BLaER1 (cell line): ENCODE data around the gene CHST15.
A peak's percentile ranks its signal among the peaks of the same experiment; 100 is the strongest.

Experiments
- H3K27ac ChIP-seq: shearing (Covaris generic); formaldehyde crosslinking; 2 replicates; pipeline ENCODE4 v1.8.1; 2022
- H3K27me3 ChIP-seq: shearing (Covaris generic); formaldehyde crosslinking; 2 replicates; pipeline ENCODE4 v1.8.1; 2022
- H3K36me3 ChIP-seq: shearing (Covaris generic); formaldehyde crosslinking; 2 replicates; pipeline ENCODE4 v1.8.1; 2022
- H3K4me1 ChIP-seq: shearing (Covaris generic); formaldehyde crosslinking; 2 replicates; pipeline ENCODE4 v1.8.1; 2022
- H3K4me2 ChIP-seq: shearing (Covaris generic); formaldehyde crosslinking; 2 replicates; pipeline ENCODE4 v1.8.1; 2022
- H3K4me3 ChIP-seq: shearing (Covaris generic); formaldehyde crosslinking; 2 replicates; pipeline ENCODE4 v1.8.1; 2022
- H3K9ac ChIP-seq: shearing (Covaris generic); formaldehyde crosslinking; 2 replicates; pipeline ENCODE4 v1.8.1; 2022
- H3K9me3 ChIP-seq: shearing (Covaris generic); formaldehyde crosslinking; 2 replicates; pipeline ENCODE4 v1.8.1; 2022
- H4K20me1 ChIP-seq: shearing (Covaris generic); formaldehyde crosslinking; 2 replicates; pipeline ENCODE4 v1.8.1; 2022
- Cebpa-rat ChIP-seq: shearing (Covaris generic); IDR thresholded peaks from 2 replicates; pipeline ENCODE4 v1.8.1; 2022

Gene CHST15

DNA sequence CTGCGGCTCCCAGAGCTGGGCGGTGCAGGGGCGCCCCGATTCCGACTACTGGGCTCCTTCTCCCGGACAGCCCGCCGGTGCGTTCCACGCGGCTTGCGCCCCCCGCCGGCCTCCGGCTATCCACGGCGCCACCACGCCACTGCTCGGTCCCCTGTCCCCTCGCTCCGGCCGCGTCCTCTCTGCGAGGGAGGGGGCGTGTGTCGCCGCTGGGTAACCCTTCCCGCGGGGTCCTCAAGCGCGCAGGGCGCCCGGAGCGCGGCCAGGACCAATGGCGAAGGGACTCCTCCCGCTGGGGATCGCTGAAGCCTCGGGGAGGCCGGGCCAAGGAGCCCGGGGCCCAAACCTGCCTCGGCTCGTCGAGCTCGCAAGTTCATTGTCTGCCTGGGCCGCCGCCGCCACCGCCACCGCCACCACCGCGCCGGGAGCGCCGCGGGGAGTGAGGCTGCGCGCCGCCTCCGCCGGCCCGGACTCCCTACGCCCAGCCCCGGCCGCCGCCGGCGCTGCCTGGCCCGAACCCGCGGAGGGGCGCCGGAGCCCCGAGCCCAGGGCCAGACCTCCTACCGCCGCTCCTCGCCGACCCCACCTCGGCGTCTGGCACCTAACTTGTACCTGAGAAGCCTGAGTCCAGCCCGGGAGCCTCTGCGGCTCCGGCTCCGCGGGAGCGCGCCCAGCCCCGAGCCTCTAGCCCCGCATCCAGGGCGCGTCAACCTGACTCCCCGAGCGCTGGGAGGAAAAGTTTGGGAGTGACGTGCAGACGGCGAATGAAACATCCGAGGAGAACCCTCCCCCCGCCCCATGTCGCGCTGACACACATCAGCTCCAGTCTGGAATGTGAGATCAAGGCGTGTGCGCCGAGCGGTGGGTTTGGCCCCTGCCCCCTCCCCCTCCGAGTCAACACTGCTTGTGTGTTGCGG lies at the start of gene CHST15:
CHST15 (minus strand) TSS at position 739 of the 914 bp plus-strand sequence. CDS start 47,386 bp downstream, outside the sequence.
- Histone ChIP-seq H3K4me2 (peak within 1 kb of the TSS; percentile 97), H3K9me3 (peaks cover 6% of the 10 kb centered on the region), H3K9ac (peak within 1 kb of the TSS; percentile 87), H3K4me3 (peak within 1 kb of the TSS; percentile 82), H4K20me1 (peaks cover 39% of the 10 kb centered on the region), H3K27me3 (no peaks in the 10 kb centered on the region), H3K4me1 (peaks cover 58% of the 10 kb centered on the region), H3K36me3 (peaks cover 19% of the 10 kb centered on the region), H3K27ac (peak within 1 kb of the TSS; percentile 93)
- no peak for TF ChIP-seq Cebpa-rat

GRCh38 chr10:124142960-124143359 lies 49.6 kb upstream of the CHST15 start:
- H3K4me3 ChIP-seq = peak overlapping the region; percentile 18; the same call in 1 of the 2 replicates
- H3K9me3 ChIP-seq = peaks cover 24% of the 10 kb centered on the region
- no peaks in the 10 kb centered on the region for H4K20me1 ChIP-seq
- H3K27me3 ChIP-seq = no peaks in the 10 kb centered on the region
- peaks cover 65% of the 10 kb centered on the region for H3K4me1 ChIP-seq
- no peak for TF ChIP-seq Cebpa-rat
- H3K4me2 ChIP-seq = peak overlapping the region; percentile 82
- H3K27ac ChIP-seq = peak overlapping the region; percentile 83
- H3K36me3 ChIP-seq = peaks cover 4% of the 10 kb centered on the region; the same call in 1 of the 2 replicates
- H3K9ac ChIP-seq = peak overlapping the region; percentile 43; the same call in 1 of the 2 replicates

GRCh38 chr10:124142006-124142739 lies 48.8 kb upstream of the CHST15 start:
- Histone ChIP-seq H3K4me1 (peaks cover 70% of the 10 kb centered on the region), H3K36me3 (peaks cover 4% of the 10 kb centered on the region; the same call in 1 of the 2 replicates), H3K4me2 (peak overlapping the region; percentile 82), H3K27me3 (no peaks in the 10 kb centered on the region), H4K20me1 (no peaks in the 10 kb centered on the region), H3K27ac (peak overlapping the region; percentile 83), H3K9me3 (peaks cover 24% of the 10 kb centered on the region), H3K9ac (peak overlapping the region; percentile 26; the same call in 1 of the 2 replicates), H3K4me3 (peak overlapping the region; percentile 18; the same call in 1 of the 2 replicates)
- no peak for TF ChIP-seq Cebpa-rat

GRCh38 chr10:124138883-124139348 lies 45.5 kb upstream of the CHST15 start:
- Histone ChIP-seq H3K27ac (no peak overlapping the region), H3K9me3 (peaks cover 24% of the 10 kb centered on the region), H3K36me3 (peaks cover 4% of the 10 kb centered on the region; the same call in 1 of the 2 replicates), H3K4me1 (peaks cover 45% of the 10 kb centered on the region), H3K27me3 (no peaks in the 10 kb centered on the region), H4K20me1 (no peaks in the 10 kb centered on the region), H3K9ac (no peak overlapping the region), H3K4me2 (no peak overlapping the region), H3K4me3 (no peak overlapping the region)
- no peak for TF ChIP-seq Cebpa-rat

- Histone ChIP-seq H3K36me3 (peaks cover 4% of the 10 kb centered on the region; the same call in 1 of the 2 replicates), H3K4me2 (no peak overlapping the region), H3K27ac (no peak overlapping the region), H3K4me1 (peaks cover 39% of the 10 kb centered on the region), H4K20me1 (no peaks in the 10 kb centered on the region), H3K4me3 (no peak overlapping the region), H3K9ac (no peak overlapping the region), H3K27me3 (no peaks in the 10 kb centered on the region), H3K9me3 (peaks cover 24% of the 10 kb centered on the region)
- no peak for TF ChIP-seq Cebpa-rat
Measured at GRCh38 chr10:124138195-124138882, 44.9 kb upstream of the CHST15 start.

GRCh38 chr10:124134251-124134893 lies 41.0 kb upstream of the CHST15 start:
- Histone ChIP-seq H3K4me3 (no peak overlapping the region), H3K4me2 (no peak overlapping the region), H3K27me3 (no peaks in the 10 kb centered on the region), H3K9me3 (peaks cover 6% of the 10 kb centered on the region; the same call in 1 of the 2 replicates), H4K20me1 (no peaks in the 10 kb centered on the region), H3K36me3 (no peaks in the 10 kb centered on the region), H3K4me1 (peaks cover 30% of the 10 kb centered on the region; the same call in 1 of the 2 replicates), H3K27ac (no peak overlapping the region), H3K9ac (no peak overlapping the region)
- TF ChIP-seq Cebpa-rat = no peak

DNA sequence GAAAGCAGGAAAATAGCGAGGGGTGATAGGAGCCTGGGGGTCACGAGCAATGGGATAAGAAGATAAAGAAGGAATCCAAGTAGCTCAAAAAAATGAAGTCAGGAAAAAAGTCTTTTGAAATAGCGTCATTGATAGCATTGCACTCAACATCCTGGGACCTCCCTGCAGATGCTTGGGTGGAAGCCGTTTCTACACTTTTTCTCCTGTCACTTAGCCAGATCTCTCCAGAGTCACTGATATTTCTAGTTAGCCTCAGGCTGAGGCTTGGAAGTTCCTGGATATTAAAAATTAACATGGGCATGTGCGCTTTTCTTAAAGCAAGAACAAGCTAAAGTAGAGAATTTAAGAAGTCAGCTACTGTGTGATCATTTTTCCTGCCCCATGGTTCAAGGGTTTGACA lies 39.5 kb upstream of the CHST15 start:
- Histone ChIP-seq H3K4me2 (no peak overlapping the region), H3K27me3 (no peaks in the 10 kb centered on the region), H3K4me1 (peaks cover 44% of the 10 kb centered on the region), H3K4me3 (no peak overlapping the region), H3K27ac (no peak overlapping the region), H4K20me1 (no peaks in the 10 kb centered on the region), H3K9me3 (no peaks in the 10 kb centered on the region), H3K9ac (no peak overlapping the region), H3K36me3 (no peaks in the 10 kb centered on the region)
- TF ChIP-seq Cebpa-rat = no peak

DNA sequence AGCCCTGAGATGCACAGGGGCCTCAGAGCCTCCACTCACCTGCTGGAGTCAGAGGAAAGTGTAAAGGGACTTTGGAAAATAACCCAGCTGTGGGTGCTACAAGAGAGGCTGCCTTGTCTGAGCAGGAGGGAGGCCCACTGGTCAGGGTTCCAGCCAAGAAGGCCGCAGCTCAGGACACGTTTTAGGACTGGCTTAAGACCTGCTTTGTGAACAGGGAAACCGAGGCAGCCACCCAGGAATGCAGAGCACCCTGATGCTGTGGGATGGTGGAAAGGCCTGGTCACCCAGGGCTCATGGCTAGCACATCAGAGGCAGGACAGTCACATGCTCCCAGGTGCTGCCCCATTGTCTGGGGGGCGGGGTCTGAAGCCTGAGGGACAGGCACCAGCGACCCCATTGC lies 38.9 kb upstream of the CHST15 start:
- H3K9me3 ChIP-seq = no peaks in the 10 kb centered on the region
- no peak overlapping the region for H3K9ac ChIP-seq
- no peak for TF ChIP-seq Cebpa-rat
- no peak overlapping the region for H3K27ac ChIP-seq
- H3K4me3 ChIP-seq = no peak overlapping the region
- H3K36me3 ChIP-seq = no peaks in the 10 kb centered on the region
- H3K4me2 ChIP-seq = no peak overlapping the region
- peaks cover 45% of the 10 kb centered on the region for H3K4me1 ChIP-seq
- H3K27me3 ChIP-seq = no peaks in the 10 kb centered on the region
- H4K20me1 ChIP-seq = no peaks in the 10 kb centered on the region

GRCh38 chr10:124131172-124131571 lies 37.8 kb upstream of the CHST15 start:
- Histone ChIP-seq H4K20me1 (no peaks in the 10 kb centered on the region), H3K27me3 (no peaks in the 10 kb centered on the region), H3K36me3 (no peaks in the 10 kb centered on the region), H3K27ac (no peak overlapping the region), H3K9ac (no peak overlapping the region), H3K4me1 (peaks cover 48% of the 10 kb centered on the region), H3K4me3 (no peak overlapping the region), H3K4me2 (no peak overlapping the region), H3K9me3 (no peaks in the 10 kb centered on the region)
- no peak for TF ChIP-seq Cebpa-rat
